Cardiac fibroblast (primary cell): ENCODE data around the gene PLAAT4.

Experiments used
- DNase-seq, 2 donors: peaks; one replicate each; pipeline versions ENCODE4 v3.0.0 to v3.0.0-alpha.2; 2010; ENCODE audit warnings: low read depth in 2 of 2
- H3K4me3 ChIP-seq, 2 donors: replicated peaks in 1 of 2; 1 replicate in 1 of 2; 2 replicates in 1 of 2; pipeline ENCODE4 v1.5.1; 2011; ENCODE audit warnings: low read depth in 2 of 2, low read length in 2 of 2, mild to moderate bottlenecking in 2 of 2, moderate library complexity in 1 of 2
- CTCF ChIP-seq: IDR thresholded peaks from one replicate; pipeline ENCODE4 v1.5.1; 2011; ENCODE audit warnings: low read depth, mild to moderate bottlenecking, low read length, inconsistent platforms

The PLAAT4 gene

GRCh38 chr11:63508745-63509144, 27.9 kb upstream of the PLAAT4 start:
- DNase-seq, result no peak
- no peak for TF ChIP-seq CTCF
- H3K4me3 ChIP-seq, result no peak overlapping the region

- DNase-seq, result peak; percentile 61 to 87
- TF ChIP-seq CTCF, result no peak
- no peak overlapping the region for H3K4me3 ChIP-seq
Observed at GRCh38 chr11:63510360-63511047, 26.1 kb upstream of the PLAAT4 start.

GRCh38 chr11:63511048-63511748, 25.4 kb upstream of the PLAAT4 start:
- H3K4me3 ChIP-seq, result no peak overlapping the region
- DNase-seq, result no peak
- no peak for TF ChIP-seq CTCF

- TF ChIP-seq CTCF, result no peak
- DNase-seq, result no peak
- H3K4me3 ChIP-seq, result no peak overlapping the region
Observed at GRCh38 chr11:63512816-63513215, 23.8 kb upstream of the PLAAT4 start.

GRCh38 chr11:63516109-63516508, 20.5 kb upstream of the PLAAT4 start:
- TF ChIP-seq CTCF, result no peak
- no peak for DNase-seq
- no peak overlapping the region for H3K4me3 ChIP-seq

- no peak for TF ChIP-seq CTCF
Observed at GRCh38 chr11:63517156-63517555, 19.5 kb upstream of the PLAAT4 start.

More at GRCh38 chr11:63517156-63517555, 19.5 kb upstream of the PLAAT4 start:
- H3K4me3 ChIP-seq, result no peak overlapping the region
- no peak for DNase-seq
